ENCODE results near the gene IPCEF1. TPM values are rescaled to one million over a fixed set of nuclear protein-coding genes. Genes with fewer than 3 reads are reported as not detected.
A peak's percentile ranks its signal among the peaks of the same experiment; 100 is the strongest.

IPCEF1 gene
- total and polyA plus RNA-seq, 4 donors, result 0.85 to 18.1 (median 3.6) TPM

GRCh38 chr6:154166140-154166539, 190.5 kb downstream of the IPCEF1 start:
- ATAC-seq (ENCODE audit: insufficient read depth, low FRiP score), result no peak

GRCh38 chr6:154165478-154165877, 191.1 kb downstream of the IPCEF1 start:
- H3K27ac ChIP-seq (ENCODE audit: low read depth in 1 of 2, low read length in 1 of 2), result peak overlapping the region in 1 of 2 donors; percentile 44
- H3K27me3 ChIP-seq (ENCODE audit: control insufficient read depth in 3 of 3, insufficient read depth in 3 of 3, low read length in 2 of 3), result no peaks in the 10 kb centered on the region
- H3K9ac ChIP-seq (ENCODE audit: insufficient read depth in 1 of 2, low read length in 2 of 2), result no peak overlapping the region
- no peaks in the 10 kb centered on the region for H3K9me3 ChIP-seq (ENCODE audit: control insufficient read depth in 4 of 4, insufficient read depth in 3 of 4, low read length in 3 of 4)
- peaks cover 0 to 34% (median 7%) of the 10 kb centered on the region in 5 donors for H3K4me1 ChIP-seq (ENCODE audit: control insufficient read depth in 5 of 5, insufficient read depth in 5 of 5, low read length in 5 of 5)
- 27 to 37% methylated on average over 2 of the region's 2 CpGs for WGBS, 2 donors
- no peak overlapping the region for H3K4me3 ChIP-seq
- DNase-seq (peak in 1 of 3 donors; percentile 41), ATAC-seq (ENCODE audit: insufficient read depth, low FRiP score) (no peak)
- no peak for TF ChIP-seq CTCF (IDR thresholded peaks at IDR 0.05; ENCODE audit: control extremely low read depth, extremely low read depth)
- H3K36me3 ChIP-seq (ENCODE audit: control insufficient read depth in 4 of 4, insufficient read depth in 4 of 4, low read length in 4 of 4), result peaks cover 0 to 2% (median 0%) of the 10 kb centered on the region in 4 donors

More at GRCh38 chr6:154166140-154166539, 190.5 kb downstream of the IPCEF1 start:
- Histone ChIP-seq H3K27ac (ENCODE audit: low read depth in 1 of 2, low read length in 1 of 2) (peak overlapping the region in 1 of 2 donors; percentile 44), H3K4me1 (ENCODE audit: control insufficient read depth in 5 of 5, insufficient read depth in 5 of 5, low read length in 5 of 5) (peaks cover 0 to 34% (median 7%) of the 10 kb centered on the region in 5 donors), H3K9me3 (ENCODE audit: control insufficient read depth in 4 of 4, insufficient read depth in 3 of 4, low read length in 3 of 4) (no peaks in the 10 kb centered on the region), H3K4me3 (no peak overlapping the region), H3K27me3 (ENCODE audit: control insufficient read depth in 3 of 3, insufficient read depth in 3 of 3, low read length in 2 of 3) (no peaks in the 10 kb centered on the region), H3K9ac (ENCODE audit: insufficient read depth in 1 of 2, low read length in 2 of 2) (no peak overlapping the region), H3K36me3 (ENCODE audit: control insufficient read depth in 4 of 4, insufficient read depth in 4 of 4, low read length in 4 of 4) (peaks cover 0 to 2% (median 0%) of the 10 kb centered on the region in 4 donors)
- DNase-seq, result no peak
- WGBS, 2 donors, result 71 to 77% methylated on average over 9 of the region's 9 CpGs
- no peak for TF ChIP-seq CTCF (IDR thresholded peaks at IDR 0.05; ENCODE audit: control extremely low read depth, extremely low read depth)

GRCh38 chr6:154164397-154164796, 192.2 kb downstream of the IPCEF1 start:
- 22 to 42% methylated on average over 5 of the region's 5 CpGs for WGBS, 2 donors
- TF ChIP-seq CTCF (IDR thresholded peaks at IDR 0.05; ENCODE audit: control extremely low read depth, extremely low read depth), result no peak
- no peak overlapping the region for H3K4me3 ChIP-seq

GRCh38 chr6:154161689-154162088, 194.9 kb downstream of the IPCEF1 start:
- no peak for ATAC-seq (ENCODE audit: insufficient read depth, low FRiP score)
- H3K27ac ChIP-seq (ENCODE audit: low read depth in 1 of 2, low read length in 1 of 2), result no peak overlapping the region
- H3K4me3 ChIP-seq, result no peak overlapping the region
- H3K9me3 ChIP-seq (ENCODE audit: control insufficient read depth in 4 of 4, insufficient read depth in 3 of 4, low read length in 3 of 4), result no peaks in the 10 kb centered on the region
- H3K36me3 ChIP-seq (ENCODE audit: control insufficient read depth in 4 of 4, insufficient read depth in 4 of 4, low read length in 4 of 4), result peaks cover 0 to 2% (median 0%) of the 10 kb centered on the region in 4 donors
- H3K9ac ChIP-seq (ENCODE audit: insufficient read depth in 1 of 2, low read length in 2 of 2), result no peak overlapping the region
- H3K4me1 ChIP-seq (ENCODE audit: control insufficient read depth in 5 of 5, insufficient read depth in 5 of 5, low read length in 5 of 5), result peaks cover 0 to 43% (median 7%) of the 10 kb centered on the region in 5 donors
- no peak for TF ChIP-seq CTCF (IDR thresholded peaks at IDR 0.05; ENCODE audit: control extremely low read depth, extremely low read depth)
- no peaks in the 10 kb centered on the region for H3K27me3 ChIP-seq (ENCODE audit: control insufficient read depth in 3 of 3, insufficient read depth in 3 of 3, low read length in 2 of 3)
- 64 to 68% methylated on average over 3 of the region's 3 CpGs for WGBS, 2 donors
- peak; percentile 14 to 76 (median 53) for DNase-seq

More at GRCh38 chr6:154164397-154164796, 192.2 kb downstream of the IPCEF1 start:
- DNase-seq (peak; percentile 93 to 99 (median 99)), ATAC-seq (ENCODE audit: insufficient read depth, low FRiP score) (peak; percentile 66)
- no peaks in the 10 kb centered on the region for H3K27me3 ChIP-seq (ENCODE audit: control insufficient read depth in 3 of 3, insufficient read depth in 3 of 3, low read length in 2 of 3)
- peaks cover 0 to 2% (median 0%) of the 10 kb centered on the region in 4 donors for H3K36me3 ChIP-seq (ENCODE audit: control insufficient read depth in 4 of 4, insufficient read depth in 4 of 4, low read length in 4 of 4)
- H3K9ac ChIP-seq (ENCODE audit: insufficient read depth in 1 of 2, low read length in 2 of 2), result no peak overlapping the region
- no peaks in the 10 kb centered on the region for H3K9me3 ChIP-seq (ENCODE audit: control insufficient read depth in 4 of 4, insufficient read depth in 3 of 4, low read length in 3 of 4)
- H3K4me1 ChIP-seq (ENCODE audit: control insufficient read depth in 5 of 5, insufficient read depth in 5 of 5, low read length in 5 of 5), result peaks cover 0 to 37% (median 6%) of the 10 kb centered on the region in 5 donors
- H3K27ac ChIP-seq (ENCODE audit: low read depth in 1 of 2, low read length in 1 of 2), result no peak overlapping the region
